ENCODE results near the gene RBM44.
"Not testable (repeated sequence)": the region's sequence is repeated elsewhere in the genome, so short reads cannot be mapped to it uniquely, and the experiment has no call there.

Gene RBM44

DNA sequence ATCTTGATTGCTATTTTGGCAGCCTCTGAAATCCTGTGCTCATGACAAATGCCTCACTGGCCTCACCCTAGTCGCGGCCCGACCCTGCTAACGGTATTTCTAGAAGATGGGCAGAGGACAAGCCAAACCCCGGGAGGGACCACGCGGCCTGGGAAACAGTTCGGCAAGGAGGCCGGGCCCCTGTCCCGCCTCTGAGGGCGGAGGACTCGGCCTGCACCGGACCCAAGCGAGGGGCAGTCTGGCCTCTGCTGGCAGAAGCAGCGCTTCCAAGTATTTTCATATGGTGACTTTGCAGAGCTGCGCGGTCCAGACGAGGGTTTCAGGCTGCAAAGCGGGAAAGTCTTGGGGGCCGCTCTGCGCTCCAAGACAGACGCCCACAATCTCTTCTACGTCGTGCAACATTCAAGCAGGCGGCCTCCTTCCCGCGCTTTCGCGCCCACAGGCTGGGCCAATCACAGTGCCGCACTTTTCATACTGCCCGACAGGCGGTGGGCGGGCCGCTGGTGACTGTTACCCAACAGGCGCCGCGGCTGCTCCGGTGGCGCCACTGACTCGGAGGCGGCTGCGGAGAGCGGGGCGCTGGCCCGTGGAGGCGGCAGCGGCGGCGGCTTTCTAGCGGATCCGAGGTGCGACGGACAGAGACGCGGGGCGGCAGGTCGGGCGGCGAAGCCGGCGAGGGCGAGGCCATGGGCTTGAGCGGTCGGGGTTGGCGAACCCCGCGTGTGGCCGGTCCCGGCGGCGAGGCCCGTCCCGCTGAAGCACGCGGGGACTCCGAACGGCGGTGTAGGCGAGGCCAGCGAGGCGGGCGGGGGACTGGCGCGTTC lies at the start of gene RBM44:
Gene RBM44, plus strand, starts transcription at position 544 of the 824 bp plus-strand sequence. CDS start 14,831 bp downstream, outside the sequence.
- no peak for DNase-seq

GRCh38 chr2:237749002-237749401 lies 49.6 kb upstream of the RBM44 start:
- no peak for DNase-seq

DNA sequence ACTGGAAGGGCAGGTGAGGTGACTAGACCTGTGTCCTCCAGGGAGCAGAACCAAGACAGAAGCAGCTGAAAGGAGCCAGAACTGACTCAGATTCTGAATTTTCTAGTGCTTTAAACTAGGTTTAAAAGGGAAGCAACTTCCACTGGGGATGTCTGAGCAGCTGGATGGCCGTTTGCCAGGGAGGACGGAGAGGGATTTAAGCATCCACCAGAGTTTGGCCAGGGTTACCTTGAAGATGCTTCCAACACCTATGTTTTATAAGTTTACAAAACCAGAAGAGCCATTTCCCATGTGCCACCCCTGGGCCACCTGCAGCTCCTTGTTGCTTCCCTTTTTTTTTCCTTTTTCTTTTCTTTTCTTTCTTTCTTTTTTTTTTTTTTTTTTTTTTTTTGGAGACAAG lies 48.6 kb upstream of the RBM44 start:
- DNase-seq: no peak

DNA sequence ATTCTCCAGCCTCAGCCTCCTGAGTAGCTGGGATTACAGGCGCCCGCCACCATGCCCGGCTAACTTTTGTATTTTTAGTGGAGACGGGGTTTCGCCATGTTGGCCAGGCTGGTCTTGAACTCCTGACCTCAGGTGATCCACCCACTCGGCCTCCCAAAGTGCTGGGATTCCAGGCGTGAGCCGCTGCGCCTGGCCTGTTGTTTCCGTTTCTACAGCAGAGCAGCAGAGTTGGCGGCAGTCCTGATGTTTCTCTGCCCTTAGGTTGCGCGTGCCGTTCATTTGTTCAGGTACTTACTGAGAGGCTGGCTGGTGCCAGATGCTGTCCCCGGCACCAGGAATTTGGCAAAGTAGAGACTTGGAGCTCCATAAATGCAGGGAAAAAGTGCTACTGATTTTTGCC lies 48.1 kb upstream of the RBM44 start:
- not testable (repeated sequence) for DNase-seq

- DNase-seq: no peak
These were observed 45.8 kb upstream of the RBM44 start for GRCh38 chr2:237752761-237753165.

DNA sequence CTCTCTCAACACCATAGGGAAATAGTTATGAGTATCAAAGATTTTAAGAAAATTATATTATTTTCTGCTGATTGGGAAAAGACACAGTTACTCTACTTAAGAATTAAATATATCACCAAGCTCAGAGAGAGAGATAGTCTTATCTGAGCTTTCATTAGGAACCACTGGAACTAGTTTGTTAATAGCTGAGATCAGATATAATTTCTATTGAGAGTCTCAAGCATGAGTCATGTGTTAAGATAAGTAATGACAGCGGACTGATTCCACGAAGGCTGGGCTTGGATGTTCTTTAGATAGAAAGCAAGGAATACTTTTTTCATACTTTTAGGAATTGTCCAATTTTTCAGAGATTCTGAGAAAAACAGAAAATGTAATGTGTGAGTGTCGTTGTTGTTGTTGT lies 44.4 kb upstream of the RBM44 start:
- DNase-seq: no peak

DNA sequence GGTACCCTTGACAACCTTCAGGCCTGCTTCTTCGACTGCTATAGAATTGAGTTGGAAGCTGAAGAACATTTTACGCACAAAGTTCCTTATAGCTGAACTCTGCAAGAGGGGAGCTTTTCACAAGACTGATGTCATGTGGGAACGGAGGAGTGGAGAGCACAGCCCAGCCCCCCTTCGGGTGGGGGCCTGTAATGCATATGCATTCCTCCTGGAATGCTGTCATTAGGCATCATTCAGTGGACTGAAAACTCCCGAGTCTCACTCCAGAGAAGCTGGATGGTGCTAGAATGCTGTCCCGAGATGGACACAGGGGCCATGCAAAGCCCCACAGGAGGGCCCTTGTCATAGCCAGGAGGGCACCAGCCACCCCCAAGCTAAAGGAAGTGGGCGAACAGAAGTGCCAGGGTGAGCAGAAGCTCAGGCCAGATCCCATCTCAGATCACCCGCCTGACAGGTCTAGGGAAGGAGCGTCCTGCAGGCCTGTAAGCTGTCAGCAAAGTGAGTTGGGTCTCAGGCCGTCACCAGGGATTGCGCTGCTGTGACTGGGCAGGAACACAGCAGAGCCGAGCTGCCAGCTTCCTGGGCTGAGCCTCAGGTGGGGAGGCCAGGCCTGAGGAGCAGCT lies 43.8 kb upstream of the RBM44 start:
- DNase-seq: no peak

GRCh38 chr2:237757616-237758015 lies 41.0 kb upstream of the RBM44 start:
- DNase-seq: no peak

- DNase-seq: no peak
These were observed 40.4 kb upstream of the RBM44 start for GRCh38 chr2:237758185-237758584.

DNA sequence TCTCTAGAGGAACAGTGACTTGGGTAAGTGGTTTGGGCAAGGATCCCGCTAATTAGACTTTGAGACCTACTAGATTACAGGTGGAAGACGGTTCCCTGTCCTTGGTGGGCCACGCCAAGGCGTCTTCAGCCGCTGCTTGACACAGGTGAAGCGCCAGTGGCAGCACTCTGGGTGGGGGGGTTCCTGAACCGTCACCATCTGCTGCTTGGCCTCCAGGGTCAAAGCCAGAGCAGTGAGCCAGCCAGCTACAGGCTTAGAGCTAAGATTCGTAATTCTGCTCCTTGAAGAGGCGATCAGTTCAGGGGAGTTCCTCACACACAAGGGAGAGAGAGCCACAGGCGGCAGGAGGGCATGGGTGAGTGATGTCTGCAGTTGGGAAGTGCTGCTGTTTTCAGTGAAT lies 39.4 kb upstream of the RBM44 start:
- no peak for DNase-seq

DNA sequence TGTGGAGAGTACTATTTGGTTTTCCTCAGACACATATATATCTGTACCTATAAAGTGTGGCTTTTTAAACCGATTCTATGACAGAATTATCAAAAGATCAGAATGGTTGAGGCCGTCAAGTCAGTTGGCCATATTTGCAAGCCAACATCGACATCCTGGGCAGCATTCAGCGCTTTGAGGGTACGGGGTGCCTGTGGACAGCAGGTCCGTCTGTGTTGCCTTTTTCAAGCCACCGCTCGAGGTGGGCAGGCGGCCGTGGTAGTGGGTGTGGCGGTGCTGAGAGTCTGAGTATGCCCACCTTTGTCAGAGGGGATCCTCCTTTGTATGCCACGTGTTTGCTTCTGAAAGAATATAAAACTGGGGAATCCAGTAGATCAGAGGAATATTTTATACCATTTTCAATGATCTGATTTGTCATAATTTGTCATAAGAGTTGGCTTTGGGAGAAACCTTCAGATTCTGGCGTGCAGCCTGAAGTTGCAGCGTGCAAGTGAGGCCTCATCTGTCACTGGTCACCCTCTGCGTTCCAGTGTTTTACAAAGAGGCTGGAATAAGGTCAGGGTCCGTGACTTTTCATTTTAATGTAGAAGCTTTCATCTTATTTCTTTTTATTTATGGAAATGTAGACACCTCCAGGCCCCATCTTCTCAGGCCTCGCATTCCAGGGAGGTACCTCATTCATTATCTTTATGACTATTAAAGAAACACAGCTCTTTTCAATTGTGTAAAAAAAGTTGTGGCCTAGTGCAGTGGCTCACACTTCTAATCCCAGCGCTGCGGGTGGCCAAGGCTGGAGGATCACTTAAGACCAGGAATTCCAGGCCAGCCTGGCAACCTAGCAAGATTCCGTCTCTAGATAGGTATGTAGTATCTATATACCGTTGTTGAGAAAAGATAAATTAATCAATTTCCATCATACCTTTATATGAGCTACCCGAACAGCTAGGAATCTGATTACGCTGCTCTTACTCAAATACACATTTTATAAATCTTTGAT lies 37.8 kb upstream of the RBM44 start:
- DNase-seq: no peak

- not testable (repeated sequence) for DNase-seq
These were observed 36.0 kb upstream of the RBM44 start for GRCh38 chr2:237762291-237763182.

- DNase-seq: no peak
These were observed 34.8 kb upstream of the RBM44 start for GRCh38 chr2:237763812-237764211.

- not testable (repeated sequence) for DNase-seq
These were observed 33.5 kb upstream of the RBM44 start for GRCh38 chr2:237765122-237765521.

DNA sequence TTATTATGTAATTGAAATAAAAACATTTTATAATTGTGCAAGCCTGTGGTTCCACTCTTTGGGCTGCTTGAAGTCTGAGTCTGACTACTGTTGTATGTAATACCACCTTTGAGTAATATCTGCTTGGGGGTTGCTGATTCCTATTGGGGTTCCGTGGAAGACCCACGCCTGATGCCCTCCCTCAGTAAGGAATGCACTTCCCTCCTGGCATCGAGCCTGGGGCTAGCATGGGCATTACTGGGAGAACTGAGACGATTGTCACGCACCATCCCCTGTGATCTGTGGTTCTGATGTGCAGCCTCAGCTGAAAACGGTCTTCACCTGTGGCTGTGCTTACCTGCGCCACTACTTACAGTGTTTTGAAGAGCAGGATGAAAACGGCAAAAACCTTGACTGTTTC lies 32.7 kb upstream of the RBM44 start:
- DNase-seq: no peak

DNA sequence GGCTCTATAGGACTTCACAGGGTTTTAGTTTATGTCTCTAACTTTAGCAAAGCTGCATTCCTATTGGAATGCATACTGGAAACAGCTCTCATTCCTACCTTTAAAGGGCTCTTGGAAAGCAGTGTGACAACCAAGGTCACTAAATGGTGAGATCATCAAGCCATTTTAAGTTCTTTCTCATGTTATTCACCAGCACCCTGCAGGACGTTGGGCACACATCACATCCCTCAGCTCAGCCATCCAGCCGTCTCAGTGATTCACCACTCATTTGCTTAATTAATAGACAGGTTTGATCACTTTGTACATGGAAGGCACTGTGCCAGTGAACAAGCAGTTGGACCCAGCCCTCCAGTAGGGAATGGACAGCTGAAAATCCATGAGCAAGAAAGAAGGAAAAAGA lies 32.2 kb upstream of the RBM44 start:
- no peak for DNase-seq

DNA sequence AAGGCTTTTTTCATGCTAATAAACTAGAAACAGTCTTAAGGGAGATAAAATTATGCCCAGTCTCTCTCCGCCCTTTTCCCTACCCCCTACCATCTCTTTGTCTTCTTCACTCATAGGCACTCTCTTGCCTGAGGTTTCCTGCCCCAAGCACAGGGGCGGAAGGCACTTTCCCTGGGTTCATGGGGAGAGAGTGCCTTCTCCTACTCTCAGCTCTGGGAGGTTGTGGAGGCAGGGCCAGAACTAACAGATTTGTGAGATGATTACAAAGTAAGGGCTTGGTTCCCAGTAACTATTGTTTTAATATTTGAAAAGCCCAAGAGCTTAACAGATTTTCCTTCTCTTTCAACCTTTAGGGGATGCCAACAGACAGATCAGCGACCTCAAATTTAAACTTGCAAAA lies 26.1 kb upstream of the RBM44 start:
- DNase-seq: no peak

- no peak for DNase-seq
These were observed 24.8 kb upstream of the RBM44 start for GRCh38 chr2:237773826-237774225.

DNA sequence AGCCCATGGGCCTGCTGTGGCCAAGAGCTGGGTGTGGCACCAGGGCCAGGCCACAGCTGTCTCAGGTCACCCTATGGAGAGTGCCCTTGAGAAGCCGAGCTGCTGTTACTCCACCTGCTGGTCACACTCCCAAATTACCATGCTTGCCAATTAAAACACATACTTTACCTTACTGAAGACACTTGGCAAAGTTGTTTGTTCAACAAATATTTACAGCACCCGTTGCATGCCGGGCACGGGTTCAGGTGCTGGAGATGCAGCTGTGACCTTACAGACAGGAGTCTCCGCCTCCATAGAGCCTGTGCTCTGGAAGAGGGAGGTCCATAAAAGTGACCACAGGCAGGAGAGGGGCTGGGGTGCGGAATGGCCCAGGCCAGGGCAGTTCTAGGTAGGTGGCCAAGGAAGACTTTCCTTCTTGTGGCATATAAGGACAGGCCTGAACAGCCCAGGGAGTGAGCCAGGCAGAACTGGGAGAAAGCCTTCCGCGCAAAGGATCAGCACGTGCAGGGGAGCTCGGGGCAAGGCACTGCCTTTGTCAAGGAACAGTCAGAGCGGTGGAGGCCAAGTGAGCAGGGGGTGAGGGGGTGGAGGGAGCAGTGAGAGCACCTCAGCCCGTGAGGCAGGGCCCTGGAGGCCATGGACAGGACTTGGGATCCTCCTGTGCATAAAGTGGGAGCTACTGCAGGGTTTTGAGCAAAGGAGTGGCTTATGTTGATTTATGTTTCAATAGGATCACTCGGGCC lies 23.6 kb upstream of the RBM44 start:
- peak; percentile 21 for DNase-seq

DNA sequence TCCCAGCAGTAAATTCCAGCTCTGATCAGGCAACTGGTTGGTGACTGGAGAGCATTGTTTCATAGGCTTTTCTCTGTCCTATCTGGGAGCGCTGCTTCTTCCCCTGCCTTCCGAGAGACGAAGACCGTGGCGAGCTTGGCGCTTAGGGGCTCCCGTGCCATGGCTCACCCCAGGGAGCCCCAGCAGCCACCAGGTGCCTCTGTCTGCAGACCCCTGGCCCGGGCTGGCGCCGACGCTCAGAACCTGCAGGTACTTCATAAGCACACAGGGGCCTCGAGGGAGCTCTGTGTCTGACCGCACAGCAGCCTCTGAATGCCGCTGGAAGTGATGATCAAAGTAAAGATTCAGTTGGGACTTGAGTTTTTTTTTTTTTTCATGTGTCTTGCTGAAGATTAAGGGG lies 19.1 kb upstream of the RBM44 start:
- DNase-seq: no peak

- DNase-seq: no peak
These were observed 16.4 kb upstream of the RBM44 start for GRCh38 chr2:237782181-237782580.

All from activated T-cell treated with anti-CD3 and anti-CD28 coated beads for 4 hours (primary cell).